NCI-H345 treated with DMSO at 0.1 percent for 48 hours (cell line): ENCODE measurements around the gene ARID1A.

ENCODE experiments used
- DNase-seq: peaks from one replicate; lab custom pipeline; 2025; ENCODE audit not compliant: unreplicated experiment; lab: John Stamatoyannopoulos, UW

The ARID1A gene

GRCh38 chr1:26758358-26758757, 62.5 kb downstream of the ARID1A start:
- no peak for DNase-seq

GRCh38 chr1:26759531-26759930, 63.7 kb downstream of the ARID1A start:
- no peak for DNase-seq

- DNase-seq, result no peak
These were observed 65.4 kb downstream of the ARID1A start for GRCh38 chr1:26761217-26761616.

- DNase-seq, result no peak
These were observed 71.9 kb downstream of the ARID1A start for GRCh38 chr1:26767714-26768113.

GRCh38 chr1:26768755-26769154, 72.9 kb downstream of the ARID1A start:
- DNase-seq, result no peak

GRCh38 chr1:26771285-26771642, 75.4 kb downstream of the ARID1A start:
- no peak for DNase-seq

GRCh38 chr1:26771643-26772321, 76.0 kb downstream of the ARID1A start:
- DNase-seq, result no peak

GRCh38 chr1:26772687-26773086, 76.9 kb downstream of the ARID1A start:
- DNase-seq, result no peak

GRCh38 chr1:26774462-26774861, 78.6 kb downstream of the ARID1A start:
- DNase-seq, result no peak

- DNase-seq, result no peak
These were observed 79.9 kb downstream of the ARID1A start for GRCh38 chr1:26775666-26776065.

GRCh38 chr1:26779098-26779668, 83.4 kb downstream of the ARID1A start:
- DNase-seq, result no peak

- DNase-seq, result no peak
These were observed 84.6 kb downstream of the ARID1A start for GRCh38 chr1:26780344-26780957.

- no peak for DNase-seq
These were observed 85.5 kb downstream of the ARID1A start for GRCh38 chr1:26781206-26781825.

- no peak for DNase-seq
These were observed 86.9 kb downstream of the ARID1A start for GRCh38 chr1:26782521-26783212.

GRCh38 chr1:26783646-26784022, 87.8 kb downstream of the ARID1A start:
- DNase-seq, result no peak

GRCh38 chr1:26784023-26784871, 88.4 kb downstream of the ARID1A start:
- DNase-seq, result no peak

- no peak for DNase-seq
These were observed 89.1 kb downstream of the ARID1A start for GRCh38 chr1:26784886-26785285.

GRCh38 chr1:26785611-26786436, 90.0 kb downstream of the ARID1A start:
- no peak for DNase-seq

GRCh38 chr1:26786437-26787380, 90.9 kb downstream of the ARID1A start:
- no peak for DNase-seq
